DOHH2 (cell line): ENCODE data around the gene PEAR1.

Experiments
- CTCF ChIP-seq: fragments of 200-600 bp; sonication (generic); IDR thresholded peaks from one replicate; pipeline ENCODE4 v1.5.1; 2014; ENCODE audit warnings: antibody characterized with exemption, mild to moderate bottlenecking, low read depth, low read length; ENCODE audit not compliant: poor library complexity, severe bottlenecking
- EZH2phosphoT487 ChIP-seq: fragments of 200-600 bp; sonication (generic); IDR thresholded peaks from 2 replicates; pipeline ENCODE4 v1.6.1; 2017; ENCODE audit warnings: borderline replicate concordance, mild to moderate bottlenecking, antibody characterized with exemption, low read length, moderate library complexity, mixed read lengths

GRCh38 chr1:156942176-156942575, 48.7 kb downstream of the PEAR1 start:
- TF ChIP-seq CTCF: no peak
- no peak for TF ChIP-seq EZH2phosphoT487
